ENCODE results near the gene RAB3B.
"Not testable (repeated sequence)": the region's sequence is repeated elsewhere in the genome, so short reads cannot be mapped to it uniquely, and the experiment has no call there.

RAB3B gene

GRCh38 chr1:51989582-51990477 is 670 bp downstream of the RAB3B start:
- DNase-seq (ENCODE audit: low read depth in 3 of 3): no peak

- no peak for DNase-seq (ENCODE audit: low read depth in 3 of 3)
Measured at GRCh38 chr1:51988254-51988653, 2.2 kb downstream of the RAB3B start.

DNA sequence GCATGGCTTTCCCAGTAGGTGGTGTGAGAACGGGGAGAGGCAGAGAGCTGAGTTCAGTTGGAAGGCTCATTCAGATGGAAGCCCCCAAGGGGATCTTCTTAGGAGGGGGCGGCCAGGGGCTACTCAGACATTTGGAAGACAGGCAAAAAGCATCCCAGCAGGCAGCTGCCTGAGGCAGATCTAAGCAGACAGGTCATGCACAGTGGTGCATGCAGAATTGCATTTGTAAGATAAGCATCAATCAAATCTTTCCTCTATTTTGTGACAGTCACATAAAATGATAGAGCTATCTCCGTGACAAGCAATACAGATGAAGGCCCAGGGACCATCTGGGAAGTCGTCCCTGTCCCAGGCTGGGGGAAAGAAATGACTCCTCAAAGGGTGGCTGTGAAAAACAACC is 3.8 kb downstream of the RAB3B start:
- no peak for DNase-seq (ENCODE audit: low read depth in 3 of 3)

DNA sequence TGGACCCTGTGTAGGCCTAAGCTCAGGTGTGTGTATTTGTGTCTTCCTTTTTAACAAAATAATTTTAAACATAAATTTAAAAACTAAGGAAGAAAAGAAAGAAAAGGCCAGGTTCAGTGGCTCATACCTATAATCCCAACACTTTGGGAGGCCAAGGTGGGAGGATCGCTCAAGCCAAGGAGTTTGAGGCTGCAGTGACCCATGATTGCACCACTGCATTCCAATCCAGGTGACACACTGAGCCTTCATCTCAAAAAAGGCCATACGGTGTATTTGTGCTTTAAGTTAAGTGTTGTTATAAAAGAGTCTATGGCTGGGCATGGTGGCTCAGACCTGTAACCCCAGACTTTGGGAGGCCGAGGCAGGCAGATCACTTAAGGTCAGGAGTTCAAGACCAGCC is 8.3 kb downstream of the RAB3B start:
- no peak for DNase-seq (ENCODE audit: low read depth in 3 of 3)

DNA sequence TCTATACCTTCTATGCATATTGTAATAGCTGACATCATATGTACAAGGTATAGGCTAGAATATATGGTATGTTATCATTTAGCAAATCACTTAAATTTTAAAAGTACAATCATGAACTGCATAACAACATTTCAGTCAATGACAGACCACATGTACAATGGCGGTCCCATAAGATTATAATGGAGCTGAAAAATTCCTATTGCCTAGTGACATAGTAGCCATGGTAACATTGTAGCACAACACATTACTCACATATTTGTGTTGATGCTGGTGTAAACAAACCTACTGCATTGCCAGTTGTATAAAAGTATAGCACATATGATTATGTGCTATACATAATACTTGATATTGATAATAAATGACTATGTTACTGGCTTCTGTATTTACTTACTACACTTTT is 8.9 kb downstream of the RAB3B start:
- DNase-seq (ENCODE audit: low read depth in 3 of 3): no peak

- no peak for DNase-seq (ENCODE audit: low read depth in 3 of 3)
Measured at GRCh38 chr1:51978099-51978498, 12.4 kb downstream of the RAB3B start.

- DNase-seq (ENCODE audit: low read depth in 3 of 3): no peak
Measured at GRCh38 chr1:51976846-51977602, 13.5 kb downstream of the RAB3B start.

- DNase-seq (ENCODE audit: low read depth in 3 of 3): no peak
Measured at GRCh38 chr1:51973587-51974474, 16.7 kb downstream of the RAB3B start.

GRCh38 chr1:51969038-51969705 is 21.3 kb downstream of the RAB3B start:
- DNase-seq (ENCODE audit: low read depth in 3 of 3): no peak

- no peak for DNase-seq (ENCODE audit: low read depth in 3 of 3)
Measured at GRCh38 chr1:51968632-51969031, 21.9 kb downstream of the RAB3B start.

DNA sequence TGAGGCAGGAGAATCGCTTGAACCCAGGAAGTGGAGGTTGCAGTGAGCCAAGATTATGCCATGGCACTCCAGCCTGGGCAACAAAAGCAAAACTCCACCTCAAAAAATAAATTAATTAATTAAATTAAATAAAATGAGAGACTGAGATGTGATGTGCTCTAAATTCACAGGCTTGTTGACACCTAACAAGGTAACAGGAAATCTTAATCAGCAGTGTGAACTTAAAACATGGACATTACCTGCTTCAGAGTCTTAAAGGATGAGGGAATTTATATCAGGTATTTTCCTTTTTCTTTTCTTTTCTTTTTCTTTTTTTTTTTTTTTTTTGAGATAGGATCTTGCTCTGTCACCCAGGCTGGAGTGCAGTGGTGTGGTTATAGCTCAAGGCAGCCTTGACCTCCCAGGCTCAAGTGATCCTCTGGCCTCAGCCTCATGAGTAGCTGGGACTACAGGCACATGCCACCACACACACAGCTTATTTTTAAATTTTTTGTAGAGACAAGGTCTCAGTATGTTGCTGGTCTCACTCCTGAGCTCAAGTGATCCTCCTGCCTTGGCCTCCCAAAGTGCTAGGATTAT is 23.2 kb downstream of the RAB3B start:
- not testable (repeated sequence) for DNase-seq (ENCODE audit: low read depth in 3 of 3)

DNA sequence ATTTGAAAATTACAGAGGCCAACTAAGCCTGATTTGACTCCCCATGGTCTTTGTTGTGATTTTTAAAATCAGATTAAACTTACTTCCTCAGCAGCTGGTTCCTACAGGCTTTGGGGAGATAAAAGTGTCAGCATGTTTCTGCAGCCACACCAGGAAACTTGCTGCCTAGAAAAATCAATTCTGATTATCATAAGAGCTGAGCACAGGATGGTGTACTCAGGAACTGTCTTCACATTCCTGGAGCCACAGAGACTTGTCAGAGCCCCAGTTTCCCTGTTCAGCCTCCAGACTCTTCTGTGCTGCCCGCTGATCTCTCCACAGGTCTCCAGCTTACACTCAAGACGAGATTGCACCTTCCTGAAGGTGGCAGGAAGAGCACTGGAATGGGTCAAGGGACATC is 23.9 kb downstream of the RAB3B start:
- no peak for DNase-seq (ENCODE audit: low read depth in 3 of 3)

DNA sequence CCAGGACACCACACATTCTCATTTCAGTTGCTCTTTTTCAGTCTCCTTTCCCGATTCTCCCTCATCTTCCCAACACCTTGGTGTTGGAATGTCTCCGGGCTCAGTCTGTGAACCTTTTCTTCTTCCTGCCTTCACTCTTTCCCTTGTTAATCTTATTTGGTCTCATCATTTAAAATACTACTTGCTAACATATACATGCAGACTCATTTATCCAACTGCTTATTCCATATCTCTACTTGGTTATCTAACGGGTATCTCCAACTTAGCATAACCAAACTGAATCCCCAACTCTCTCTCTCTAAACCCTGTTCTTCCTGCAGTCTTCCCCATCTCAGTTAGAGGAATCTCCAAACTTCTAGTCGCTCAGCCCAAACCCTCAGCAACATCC is 26.2 kb downstream of the RAB3B start:
- no peak for DNase-seq (ENCODE audit: low read depth in 3 of 3)

- DNase-seq (ENCODE audit: low read depth in 3 of 3): no peak
Measured at GRCh38 chr1:51963592-51964308, 26.8 kb downstream of the RAB3B start.

DNA sequence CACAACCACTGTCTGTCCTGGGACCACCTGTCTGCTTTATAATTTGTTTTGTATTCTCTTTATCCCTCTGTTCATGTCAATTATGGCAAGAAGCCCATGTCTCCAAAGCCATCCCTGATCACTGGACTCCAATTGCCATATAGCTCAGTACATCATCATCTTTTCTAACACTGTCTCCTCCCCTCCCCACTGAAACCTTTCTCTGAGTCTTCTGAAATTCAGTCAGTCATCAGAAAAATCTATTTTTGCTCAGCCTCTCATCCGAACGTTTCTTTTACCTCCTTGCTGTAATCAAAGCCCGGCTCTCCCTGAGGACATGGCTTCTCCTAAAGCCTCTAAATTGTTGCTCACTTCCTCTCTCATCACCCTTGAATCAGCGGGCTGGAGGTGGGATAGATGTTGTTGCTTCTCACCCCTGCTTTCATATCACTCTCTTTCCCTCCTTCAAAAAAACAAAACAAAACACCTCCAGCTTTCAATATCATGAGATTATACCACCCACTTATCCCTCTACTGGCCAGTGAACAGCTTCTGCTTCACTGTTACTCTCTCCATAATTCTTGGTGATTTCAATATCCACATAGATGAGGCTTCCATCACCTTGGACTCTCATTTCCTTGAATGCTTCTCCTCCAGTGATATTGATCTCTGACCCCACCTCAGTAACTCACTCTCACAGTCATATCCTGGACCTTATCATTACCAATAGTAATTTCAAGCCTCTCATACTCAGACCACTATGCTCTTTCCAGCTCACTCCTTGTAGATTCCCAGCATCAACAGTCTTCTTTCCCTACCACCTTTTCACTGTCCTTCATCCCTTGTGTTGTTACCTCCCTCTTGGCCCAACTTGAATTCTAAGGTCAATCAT is 27.8 kb downstream of the RAB3B start:
- no peak for DNase-seq (ENCODE audit: low read depth in 3 of 3)

DNA sequence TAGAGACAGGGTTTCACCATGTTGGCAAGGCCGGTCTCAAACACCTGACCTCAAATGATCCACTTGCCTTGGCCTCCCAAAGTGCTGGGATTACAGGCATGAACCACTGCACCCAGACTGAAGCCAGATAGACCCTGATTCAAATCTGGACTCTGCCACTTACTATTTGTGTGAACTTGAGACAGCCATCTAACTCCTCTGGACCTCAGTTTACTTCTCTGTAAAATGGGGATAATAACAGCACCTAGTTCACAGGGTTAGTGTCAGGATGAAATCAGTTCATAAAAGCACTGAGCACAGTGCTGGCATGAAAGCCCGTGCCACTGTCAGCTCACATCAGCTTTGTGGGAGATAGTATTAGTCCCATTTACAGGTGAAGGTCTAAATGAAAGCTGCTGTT is 28.5 kb downstream of the RAB3B start:
- no peak for DNase-seq (ENCODE audit: low read depth in 3 of 3)

- DNase-seq (ENCODE audit: low read depth in 3 of 3): no peak
Measured at GRCh38 chr1:51961231-51961630, 29.3 kb downstream of the RAB3B start.

DNA sequence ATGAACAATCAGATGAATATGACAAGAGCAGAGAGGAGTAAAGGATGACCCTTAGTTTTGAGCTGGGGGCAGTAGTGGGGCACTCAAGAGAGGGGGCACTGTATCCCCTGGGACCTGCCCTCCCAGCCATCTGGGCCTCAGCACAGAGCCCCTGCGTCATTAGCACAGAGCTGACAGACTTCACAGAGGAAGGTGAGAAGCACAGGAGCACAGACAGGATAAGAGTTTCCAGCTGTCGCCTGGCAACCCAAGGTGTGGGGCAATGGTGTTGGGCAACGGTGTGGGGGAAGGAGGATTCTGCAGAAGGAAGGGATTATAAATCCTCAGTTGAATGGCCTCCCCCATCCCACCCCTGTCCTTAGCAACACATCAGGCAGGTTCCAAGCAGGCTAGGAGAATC is 30.2 kb downstream of the RAB3B start:
- no peak for DNase-seq (ENCODE audit: low read depth in 3 of 3)

- no peak for DNase-seq (ENCODE audit: low read depth in 3 of 3)
Measured at GRCh38 chr1:51958824-51959223, 31.7 kb downstream of the RAB3B start.

GRCh38 chr1:51957618-51958017 is 32.9 kb downstream of the RAB3B start:
- DNase-seq (ENCODE audit: low read depth in 3 of 3): no peak
